Liver (tissue), 9 donors: Measurements from ENCODE around the gene WDR19. TPM values are rescaled to one million over a fixed set of nuclear protein-coding genes. Genes with fewer than 3 reads are reported as not detected.
"Not testable (repeated sequence)": the region's sequence is repeated elsewhere in the genome, so short reads cannot be mapped to it uniquely, and the experiment has no call there.

ENCODE experiments used
- DNase-seq: peaks from one replicate; pipeline ENCODE4 v3.0.0-alpha.2; 2017; ENCODE audit warnings: low spot score
- H3K27ac ChIP-seq, 2 donors: one replicate each; pipeline ENCODE4 v1.7.0; 2013; ENCODE audit warnings: inconsistent platforms in 2 of 2, low read length in 2 of 2, control low read depth in 1 of 2, low read depth in 1 of 2, mild to moderate bottlenecking in 1 of 2
- H3K27me3 ChIP-seq, 4 donors: one replicate each; pipeline versions ENCODE4 v1.6.1 to v1.7.0; 2013; ENCODE audit warnings: low read length in 3 of 4, inconsistent platforms in 1 of 4, mild to moderate bottlenecking in 1 of 4, moderate library complexity in 1 of 4; ENCODE audit not compliant: control insufficient read depth in 4 of 4, insufficient read depth in 4 of 4
- H3K36me3 ChIP-seq, 4 donors: one replicate each; pipeline versions ENCODE4 v1.6.1 to v1.7.0; 2013; ENCODE audit warnings: low read length in 3 of 4, mild to moderate bottlenecking in 3 of 4, low read depth in 1 of 4, moderate library complexity in 1 of 4; ENCODE audit not compliant: control insufficient read depth in 4 of 4, insufficient read depth in 3 of 4
- H3K4me1 ChIP-seq, 4 donors: one replicate each; pipeline versions ENCODE4 v1.6.1 to v1.7.0; 2013; ENCODE audit warnings: low read length in 3 of 4, mild to moderate bottlenecking in 3 of 4, moderate library complexity in 1 of 4; ENCODE audit not compliant: control insufficient read depth in 4 of 4, insufficient read depth in 4 of 4
- H3K4me3 ChIP-seq, 3 donors: one replicate each; pipeline versions ENCODE4 v1.6.1 to v1.7.0; 2013; ENCODE audit warnings: low read length in 3 of 3, control low read depth in 1 of 3, low read depth in 1 of 3, mild to moderate bottlenecking in 1 of 3
- H3K9ac ChIP-seq, 2 donors: one replicate each; pipeline ENCODE4 v1.7.0; 2013; ENCODE audit warnings: low read length in 2 of 2, mild to moderate bottlenecking in 2 of 2, moderate library complexity in 2 of 2, control low read depth in 1 of 2, low read depth in 1 of 2
- H3K9me3 ChIP-seq, 4 donors: one replicate each; pipeline versions ENCODE4 v1.6.1 to v1.7.0; 2013; ENCODE audit warnings: low read length in 3 of 4; ENCODE audit not compliant: control insufficient read depth in 4 of 4
- ATF3 ChIP-seq: IDR thresholded peaks from 2 replicates; pipeline ENCODE4 v1.6.1; 2016; ENCODE audit warnings: antibody characterized with exemption
- CTCF ChIP-seq: fragments of 150-350 bp; IDR thresholded peaks from 2 replicates; pipeline ENCODE4 v1.5.1; 2017; ENCODE audit warnings: improper control_type of control experiment, low read depth, low read length; ENCODE audit not compliant: missing input control
- EGR1 ChIP-seq, 2 donors: IDR thresholded peaks; 2 replicates each; pipeline ENCODE4 v1.6.1; 2016 to 2018; ENCODE audit warnings: antibody characterized with exemption in 2 of 2, low read depth in 2 of 2
- FOXA1 ChIP-seq: IDR thresholded peaks from 2 replicates; pipeline ENCODE4 v1.6.1; 2016; ENCODE audit warnings: antibody characterized with exemption
- FOXA2 ChIP-seq: IDR thresholded peaks from 2 replicates; pipeline ENCODE4 v1.6.1; 2016; ENCODE audit warnings: antibody characterized with exemption
- GABPA ChIP-seq, 2 donors: IDR thresholded peaks in 1 of 2; conservative IDR thresholded peaks in 1 of 2; 2 replicates each; pipeline ENCODE4 v1.6.1; 2016; ENCODE audit warnings: antibody characterized with exemption in 2 of 2, mild to moderate bottlenecking in 1 of 2, moderate library complexity in 1 of 2
- HNF4A ChIP-seq, 2 donors: conservative IDR thresholded peaks; 2 replicates each; pipeline ENCODE4 v1.6.1; 2016; ENCODE audit warnings: antibody characterized with exemption in 2 of 2, mild to moderate bottlenecking in 2 of 2
- HNF4G ChIP-seq: IDR thresholded peaks from 2 replicates; pipeline ENCODE4 v1.6.1; 2016; ENCODE audit warnings: antibody characterized with exemption
- JUND ChIP-seq, 2 donors: IDR thresholded peaks; 2 replicates each; pipeline ENCODE4 v1.6.1; 2016; ENCODE audit warnings: antibody characterized with exemption in 2 of 2
- MAX ChIP-seq: IDR thresholded peaks from 2 replicates; pipeline ENCODE4 v1.6.1; 2016; ENCODE audit warnings: antibody characterized with exemption
- NR2F2 ChIP-seq: IDR thresholded peaks from 2 replicates; pipeline ENCODE4 v1.6.1; 2016; ENCODE audit warnings: antibody characterized with exemption
- RAD21 ChIP-seq, 2 donors: IDR thresholded peaks; 2 replicates each; pipeline ENCODE4 v1.6.1; 2016; ENCODE audit warnings: antibody characterized with exemption in 2 of 2, mild to moderate bottlenecking in 2 of 2
- REST ChIP-seq: IDR thresholded peaks from 2 replicates; pipeline ENCODE4 v1.6.1; 2016; ENCODE audit warnings: antibody characterized with exemption, mild to moderate bottlenecking
- RXRA ChIP-seq, 2 donors: IDR thresholded peaks; 2 replicates each; pipeline ENCODE4 v1.6.1; 2017 to 2018; ENCODE audit warnings: antibody characterized with exemption in 2 of 2, mild to moderate bottlenecking in 1 of 2
- SP1 ChIP-seq: IDR thresholded peaks from 2 replicates; pipeline ENCODE4 v1.6.1; 2018; ENCODE audit warnings: antibody characterized with exemption, mild to moderate bottlenecking
- TAF1 ChIP-seq: conservative IDR thresholded peaks from 2 replicates; pipeline ENCODE4 v1.6.1; 2016; ENCODE audit warnings: antibody characterized with exemption, mild to moderate bottlenecking
- YY1 ChIP-seq: IDR thresholded peaks from 2 replicates; pipeline ENCODE4 v1.6.1; 2016; ENCODE audit warnings: antibody characterized with exemption, mild to moderate bottlenecking
- ZBTB33 ChIP-seq: IDR thresholded peaks from 2 replicates; pipeline ENCODE4 v1.6.1; 2016; ENCODE audit warnings: antibody characterized with exemption
- WGBS: extraction: QIAGEN DNeasy Blood & Tissue Kit; methylation state at CpG from one replicate; pipeline ENCODE4 v1.1.7; 2013; 5-methylcytosine and 5-hydroxymethylcytosine counted together
- polyA plus RNA-seq, 2 donors: library from polyadenylated mRNA; stranded (reverse) in 1 of 2; unstranded in 1 of 2; fragments of 200-250 nt in 1 of 2; fragments of >200 nt in 1 of 2; fragmentation: Nextera tagmentation in 1 of 2; extraction: Ambion mirVana in 1 of 2; gene quantifications; one replicate each; pipeline versions ENCODE4 v1.2.1 to v1.2.3, GENCODE V29; 2013 to 2015
- total RNA-seq, 2 donors: library from RNA; depleted of rRNA; stranded (reverse); fragments of >200 nt; gene quantifications; one replicate each; pipeline ENCODE4 v1.2.3, GENCODE V29; 2014
- donor health status: healthy.
- donor health status: healthy.
- donor health status: healthy.
- donor health status: healthy.
- donor health status: healthy.

Gene WDR19
- total and polyA plus RNA-seq, 4 donors, result 9.5 to 34.3 (median 17.7) TPM

GRCh38 chr4:39263895-39264294 lies 81.6 kb downstream of the WDR19 start:
- no peaks in the 10 kb centered on the region for H3K4me1 ChIP-seq
- H3K27ac ChIP-seq, result no peak overlapping the region
- WGBS, result 84% methylated on average over 2 of the region's 2 CpGs
- no peaks in the 10 kb centered on the region for H3K27me3 ChIP-seq
- TF ChIP-seq GABPA (IDR thresholded peaks at IDR 0.05 in 1 of 2, conservative IDR thresholded peaks at IDR 0.05 in 1 of 2) (no peak), CTCF (no peak), RAD21 (IDR thresholded peaks at IDR 0.05) (no peak), ATF3 (no peak)
- H3K9ac ChIP-seq, result no peak overlapping the region
- peaks cover 0 to 4% (median 2%) of the 10 kb centered on the region in 4 donors for H3K36me3 ChIP-seq
- no peak overlapping the region for H3K4me3 ChIP-seq
- no peaks in the 10 kb centered on the region for H3K9me3 ChIP-seq
- DNase-seq, result no peak

GRCh38 chr4:39274503-39274902 lies 92.2 kb downstream of the WDR19 start:
- no peak overlapping the region for H3K27ac ChIP-seq
- H3K27me3 ChIP-seq, result no peaks in the 10 kb centered on the region
- no peaks in the 10 kb centered on the region for H3K9me3 ChIP-seq
- H3K36me3 ChIP-seq, result peaks cover 10 to 37% (median 21%) of the 10 kb centered on the region in 4 donors
- no peak for DNase-seq
- 93% methylated on average over 4 of the region's 4 CpGs for WGBS
- H3K4me1 ChIP-seq, result no peaks in the 10 kb centered on the region
- H3K9ac ChIP-seq, result no peak overlapping the region
- no peak overlapping the region for H3K4me3 ChIP-seq
- no peak for TF ChIP-seq SP1
- no peak for TF ChIP-seq ZBTB33
- no peak for TF ChIP-seq FOXA1
- no peak for TF ChIP-seq JUND (IDR thresholded peaks at IDR 0.05)
- TF ChIP-seq REST, result no peak
- no peak for TF ChIP-seq RXRA (IDR thresholded peaks at IDR 0.05)
- no peak for TF ChIP-seq YY1
- no peak for TF ChIP-seq TAF1
- no peak for TF ChIP-seq RAD21 (IDR thresholded peaks at IDR 0.05)
- no peak for TF ChIP-seq MAX
- TF ChIP-seq ATF3, result no peak
- no peak for TF ChIP-seq HNF4A (conservative IDR thresholded peaks at IDR 0.05)
- TF ChIP-seq FOXA2, result no peak
- TF ChIP-seq HNF4G, result no peak
- no peak for TF ChIP-seq NR2F2
- TF ChIP-seq GABPA (IDR thresholded peaks at IDR 0.05 in 1 of 2, conservative IDR thresholded peaks at IDR 0.05 in 1 of 2), result no peak
- no peak for TF ChIP-seq CTCF
- no peak for TF ChIP-seq EGR1 (IDR thresholded peaks at IDR 0.05; ENCODE audit: low read depth in 2 of 2)

GRCh38 chr4:39277661-39278060 lies 95.3 kb downstream of the WDR19 start:
- H3K9ac ChIP-seq, H3K27me3 ChIP-seq, H3K27ac ChIP-seq, H3K4me3 ChIP-seq, H3K4me1 ChIP-seq, H3K9me3 ChIP-seq, DNase-seq: not testable (repeated sequence)
- H3K36me3 ChIP-seq, result peaks cover 10 to 31% (median 20%) of the 10 kb centered on the region in 4 donors
- 88% methylated on average over 6 of the region's 6 CpGs for WGBS
